Heart left ventricle (tissue), 16 donors: ENCODE results near the gene ZNF491. TPM values are rescaled to one million over a fixed set of nuclear protein-coding genes. Genes with fewer than 3 reads are reported as not detected.
"Not testable (repeated sequence)": the region's sequence is repeated elsewhere in the genome, so short reads cannot be mapped to it uniquely, and the experiment has no call there.

Experiments used
- ATAC-seq, 4 donors: fragments of 200-7000 bp; cut with Tn5 transposase; one replicate each; pipeline ENCODE4 v1.9.1; 2020 to 2022; ENCODE audit warnings: moderate library complexity in 4 of 4, mild to moderate bottlenecking in 3 of 4, moderate number of reproducible peaks in 1 of 4
- DNase-seq, 5 donors: peaks; one replicate each; pipeline ENCODE4 v3.0.0-alpha.2; 2020
- H3K27ac ChIP-seq, 12 donors: fragments of 200-600 bp; sonication (generic) in 4 of 12; one replicate each; pipeline versions ENCODE4 v1.5.0 to v1.8.0; 2016 to 2022; ENCODE audit warnings: mild to moderate bottlenecking in 2 of 12
- H3K27me3 ChIP-seq, 9 donors: fragments of 200-600 bp; sonication (generic) in 2 of 9; one replicate each; pipeline versions ENCODE4 v1.5.1 to v1.8.0; 2016 to 2022; ENCODE audit warnings: mild to moderate bottlenecking in 3 of 9
- H3K36me3 ChIP-seq, 9 donors: fragments of 200-600 bp; sonication (generic) in 2 of 9; one replicate each; pipeline versions ENCODE4 v1.5.0 to v1.8.0; 2018 to 2022; ENCODE audit warnings: mild to moderate bottlenecking in 2 of 9
- H3K4me1 ChIP-seq, 12 donors: fragments of 200-600 bp; sonication (generic) in 4 of 12; one replicate each; pipeline versions ENCODE4 v1.5.0 to v1.8.0; 2016 to 2022; ENCODE audit warnings: mild to moderate bottlenecking in 3 of 12
- H3K4me3 ChIP-seq, 12 donors: fragments of 200-600 bp; sonication (generic) in 4 of 12; one replicate each; pipeline versions ENCODE4 v1.5.0 to v1.8.0; 2017 to 2022; ENCODE audit warnings: mild to moderate bottlenecking in 9 of 12, moderate library complexity in 4 of 12
- H3K9me3 ChIP-seq, 12 donors: fragments of 200-600 bp; sonication (generic) in 4 of 12; one replicate each; pipeline versions ENCODE4 v1.5.0 to v1.8.0; 2016 to 2022; ENCODE audit warnings: mild to moderate bottlenecking in 1 of 12
- CTCF ChIP-seq, 12 donors: fragments of 200-600 bp; sonication (generic) in 4 of 12; IDR thresholded peaks; one replicate each; pipeline versions ENCODE4 v1.5.0 to v1.8.0; 2018 to 2022; ENCODE audit warnings: antibody characterized with exemption in 12 of 12, mild to moderate bottlenecking in 5 of 12
- POLR2A ChIP-seq, 2 donors: fragments of 450-650 bp; IDR thresholded peaks; one replicate each; pipeline ENCODE4 v1.6.1; 2017; ENCODE audit warnings: antibody characterized with exemption in 2 of 2, mild to moderate bottlenecking in 2 of 2, moderate library complexity in 2 of 2
- whole genome bisulfite sequencing, 4 donors: extraction: QIAGEN DNeasy Blood & Tissue Kit in 2 of 4; methylation state at CpG; one replicate each; pipeline versions ENCODE4 v1.1.5 to v1.1.7; 2013 to 2018; 5-methylcytosine and 5-hydroxymethylcytosine counted together
- intact Hi-C, 10 donors: fragments of 100-400 bp; cut with DNase I; formaldehyde crosslinking; loops; one replicate each; pipeline versions ENCODE4 v1.11.1 to v1.14.2; 2022
- polyA plus RNA-seq, 2 donors: library from polyadenylated mRNA; stranded (reverse); fragments of 200-250 nt; gene quantifications; one replicate each; pipeline ENCODE4 v1.2.3, GENCODE V29; 2013
- total RNA-seq, 9 donors: library from RNA; depleted of rRNA in 2 of 9; stranded (reverse); fragments of >200 nt in 2 of 9; fragmentation: NEBNext Ultra II Directional in 3 of 9; extraction: Animal tissue kit (Norgen Biotek cat#: 25700) in 3 of 9; gene quantifications; one replicate each; pipeline versions ENCODE4 v1.1.0 to v1.2.4, GENCODE V29; 2016 to 2023
- donor health status: ischemic (EF 13 %, LVEDD 7.1; RV severe dilation, severe dysfunction).
- donor health status: healthy with polysubstance abuse.
- donor health status: DM: no; HTN: yes; CAD: no.
- donor health status: DM: no; HTN: no; CAD: no.
- donor health status: ischemic (EF 25% LVEDD 6.9; RV normal size, moderate dysfunction).
- donor health status: ischemic (EF 25% LVEDD 5.7; RV mildly dilated, moderate dysfunction).
- donor health status: healthy.
- donor health status: DM: yes; HTN: yes; CAD: no.
- donor health status: ischemic (EF 35%, LVEDD 5.7; RV mildly dilated, moderate dysfunction).
- donor health status: nonischemic (EF 11% LVEDD 7.7; RV severe dilation, severe dysfunction).
- donor health status: DM: yes; HTN: yes; CAD: no.
- donor health status: PGD.
- donor health status: ischemic (EF 29% LVEDD 5.4; RV normal size, mild dysfunction).
- donor health status: nonischemic (EF 23%, LVEDD 6.1; RV moderate dilation, normal function).

Gene ZNF491
- total and polyA plus RNA-seq, 11 donors, result 0.91 to 3.4 (median 2.5) TPM

DNA sequence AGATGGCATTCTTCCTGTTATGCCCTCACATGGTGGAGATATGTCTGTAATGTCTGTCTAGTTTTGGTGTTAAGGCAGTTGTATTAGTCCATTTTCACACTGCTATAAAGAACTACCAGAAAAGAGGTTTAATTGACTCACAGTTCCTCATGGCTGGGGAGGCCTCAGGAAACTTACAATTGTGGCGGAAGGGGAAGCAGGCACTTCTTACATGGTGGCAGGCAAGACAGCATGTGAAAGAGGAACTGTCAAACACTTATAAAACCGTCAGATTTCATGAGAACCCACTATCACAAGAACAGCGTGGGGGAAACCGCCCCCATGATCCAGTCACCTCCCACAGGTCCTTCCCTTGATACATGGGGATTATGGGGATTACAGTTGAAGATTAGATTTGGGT lies 28.3 kb upstream of the ZNF491 start:
- H3K27ac ChIP-seq, result no peak overlapping the region
- DNase-seq (no peak), ATAC-seq (no peak)
- H3K4me3 ChIP-seq, result no peak overlapping the region
- intact Hi-C loops, result loop anchor here in 3 of 10 donors (5.0 to 10.0 kb wide), 2 partner anchors 75 to 78 kb away; no protein-coding TSS in a partner anchor
- WGBS, 4 donors, result 94 to 97% (median 96%) methylated on average over 4 of the region's 4 CpGs
- TF ChIP-seq POLR2A (IDR thresholded peaks at IDR 0.05) (no peak), CTCF (IDR thresholded peaks at IDR 0.05) (no peak)
- H3K4me1 ChIP-seq, result peaks cover 0 to 22% (median 12%) of the 10 kb centered on the region in 12 donors
- peaks cover 0 to 56% (median 7%) of the 10 kb centered on the region in 12 donors for H3K9me3 ChIP-seq
- no peaks in the 10 kb centered on the region for H3K27me3 ChIP-seq
- peaks cover 0 to 7% (median 0%) of the 10 kb centered on the region in 9 donors for H3K36me3 ChIP-seq

DNA sequence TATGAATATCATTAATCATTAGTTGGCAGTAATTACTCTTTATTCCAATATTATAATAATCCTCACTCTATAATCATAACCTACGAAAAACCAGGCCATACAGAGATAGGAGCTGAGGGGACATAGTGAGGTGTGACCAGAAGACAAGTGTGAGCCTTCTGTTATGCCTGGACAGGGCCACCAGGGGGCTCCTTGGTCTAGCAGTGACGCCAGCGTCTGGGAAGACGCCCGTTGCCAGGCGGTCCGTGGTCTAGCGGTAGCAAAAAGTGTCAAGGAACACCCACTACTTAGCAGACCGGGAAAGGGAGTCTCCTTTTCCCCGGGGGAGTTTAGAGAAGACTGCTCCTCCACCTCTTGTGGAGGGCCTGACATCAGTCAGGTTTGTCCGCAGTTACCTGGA lies 26.8 kb upstream of the ZNF491 start:
- Histone ChIP-seq H3K36me3 (peaks cover 0 to 14% (median 0%) of the 10 kb centered on the region in 9 donors), H3K4me1 (peaks cover 0 to 19% (median 11%) of the 10 kb centered on the region in 12 donors), H3K9me3 (peaks cover 0 to 72% (median 7%) of the 10 kb centered on the region in 12 donors)
- ATAC-seq, H3K4me3 ChIP-seq, intact Hi-C loops, H3K27ac ChIP-seq, DNase-seq, H3K27me3 ChIP-seq: not testable (repeated sequence)
- TF ChIP-seq CTCF (IDR thresholded peaks at IDR 0.05), result peak in 2 of 12 donors; percentile 18 to 26
- 74 to 84% (median 79%) methylated on average over 9 to 11 of the region's 11 CpGs for WGBS, 4 donors

DNA sequence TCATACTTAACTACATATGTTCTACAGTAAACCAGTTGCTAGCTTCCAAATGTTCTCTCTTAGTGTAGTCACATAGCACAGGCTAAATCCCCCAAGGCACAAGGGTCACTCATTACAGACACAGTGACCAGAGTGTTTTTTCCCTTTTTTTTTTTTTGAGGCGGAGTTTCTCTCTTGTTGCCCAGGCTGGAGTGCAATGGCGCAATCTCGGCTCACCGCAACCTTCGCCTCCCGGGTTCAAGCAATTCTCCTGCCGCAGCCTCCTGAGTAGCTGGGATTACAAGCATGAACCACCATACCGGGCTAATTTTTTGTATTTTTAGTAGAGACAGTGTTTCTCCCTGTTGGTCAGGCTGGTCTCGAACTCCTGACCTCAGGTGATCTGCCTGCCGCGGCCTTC lies 21.7 kb upstream of the ZNF491 start:
- peaks cover 16 to 65% (median 43%) of the 10 kb centered on the region in 9 donors for H3K36me3 ChIP-seq
- WGBS, 4 donors, result 97 to 98% (median 97%) methylated on average over 11 of the region's 11 CpGs
- H3K27me3 ChIP-seq, H3K4me3 ChIP-seq, H3K4me1 ChIP-seq, DNase-seq, H3K27ac ChIP-seq, intact Hi-C loops, ATAC-seq: not testable (repeated sequence)
- peaks cover 0 to 96% (median 39%) of the 10 kb centered on the region in 12 donors for H3K9me3 ChIP-seq

DNA sequence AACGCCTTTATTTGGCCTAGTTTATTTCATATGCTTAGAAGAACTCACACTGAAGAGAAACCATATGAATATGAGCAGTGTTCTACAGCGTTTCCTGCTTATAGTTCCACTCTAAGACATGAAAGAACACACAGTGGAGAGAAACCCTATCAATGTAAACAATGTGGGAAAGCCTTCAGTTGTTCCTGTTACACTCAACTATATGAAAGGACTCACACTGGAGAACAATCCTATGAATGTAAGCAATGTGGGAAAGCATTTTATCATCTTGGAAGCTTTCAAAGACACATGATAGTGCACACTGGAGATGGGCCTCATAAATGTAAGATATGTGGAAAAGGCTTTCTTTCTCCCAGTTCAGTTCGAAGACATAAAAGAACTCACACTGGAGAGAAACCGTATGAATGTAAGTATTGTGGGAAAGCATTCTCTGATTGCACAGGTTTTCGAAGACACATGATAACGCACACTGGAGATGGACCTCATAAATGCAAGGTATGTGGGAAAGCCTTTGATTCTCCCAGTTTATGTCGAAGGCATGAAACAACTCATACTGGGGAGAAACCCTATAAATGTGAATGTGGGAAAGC lies 17.8 kb upstream of the ZNF491 start:
- DNase-seq (no peak), ATAC-seq (no peak)
- no peak overlapping the region for H3K27ac ChIP-seq
- H3K4me1 ChIP-seq, result no peaks in the 10 kb centered on the region
- 96 to 98% (median 98%) methylated on average over 7 of the region's 7 CpGs for WGBS, 4 donors
- intact Hi-C loops, result loop anchor here in 5 of 10 donors (5.0 to 10.0 kb wide), 3 partner anchors 86 to 108 kb away; no protein-coding TSS in a partner anchor
- H3K27me3 ChIP-seq, result no peaks in the 10 kb centered on the region
- peaks cover 16 to 81% (median 50%) of the 10 kb centered on the region in 9 donors for H3K36me3 ChIP-seq
- H3K9me3 ChIP-seq, result peaks cover 0 to 97% (median 53%) of the 10 kb centered on the region in 12 donors
- H3K4me3 ChIP-seq, result no peak overlapping the region
- TF ChIP-seq POLR2A (IDR thresholded peaks at IDR 0.05) (no peak), CTCF (IDR thresholded peaks at IDR 0.05) (no peak)
